ENCODE measurements around the gene ITGB5. TPM values are rescaled to one million over a fixed set of nuclear protein-coding genes. Genes with fewer than 3 reads are reported as not detected.
A peak's percentile ranks its signal among the peaks of the same experiment; 100 is the strongest.
"Not testable (repeated sequence)": the region's sequence is repeated elsewhere in the genome, so short reads cannot be mapped to it uniquely, and the experiment has no call there.

The ITGB5 gene
- total RNA-seq, 2 donors from 2014 or later: 576 to 592 TPM

DNA sequence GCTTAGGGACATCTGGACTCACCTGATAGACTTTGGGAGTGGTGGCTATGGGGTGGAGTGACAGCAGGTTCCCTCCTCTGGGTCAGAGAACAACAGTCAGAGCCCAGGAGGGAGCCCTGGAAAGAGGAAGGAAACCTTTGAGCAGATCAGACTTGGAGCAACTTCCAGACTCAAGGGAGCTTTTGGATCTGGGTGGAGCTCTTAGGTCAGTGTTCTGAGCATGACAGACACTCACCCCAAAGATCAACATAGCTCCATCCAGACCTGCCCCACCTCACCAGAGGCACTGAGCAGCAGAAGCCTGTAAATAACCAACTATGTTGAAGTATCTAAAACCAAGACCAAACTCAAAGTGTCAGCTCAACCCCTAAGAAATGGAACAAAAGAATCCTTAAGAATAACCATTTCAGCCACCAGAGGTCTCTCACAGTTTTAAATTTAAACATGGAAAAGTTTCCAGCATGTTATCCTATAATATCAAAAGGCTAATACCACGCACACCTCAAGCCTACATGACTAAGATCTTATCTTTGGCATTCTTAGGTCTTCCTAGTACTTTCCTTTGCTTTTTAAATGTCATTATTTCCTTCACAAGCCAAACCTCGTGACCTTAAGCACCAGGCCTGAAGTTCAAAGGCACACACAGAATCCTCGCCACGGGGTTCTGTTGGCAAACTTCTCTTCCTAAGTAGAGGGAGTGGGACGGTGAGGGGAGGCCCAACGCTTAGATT, 100.5 kb downstream of the ITGB5 start:
- no peak for ATAC-seq (ENCODE audit: insufficient number of reproducible peaks, low FRiP score, low read depth)
- H3K9me3 ChIP-seq: no peaks in the 10 kb centered on the region
- H3K27ac ChIP-seq: peak overlapping the region; percentile 64 to 82
- H3K27me3 ChIP-seq (replicated peaks; ENCODE audit: insufficient read depth): no peaks in the 10 kb centered on the region
- no peak for DNase-seq (ENCODE audit: low spot score)
- TF ChIP-seq CTCF (IDR thresholded peaks at IDR 0.05): peak; percentile 42
- H3K4me1 ChIP-seq (ENCODE audit: control insufficient read depth in 1 of 2, low read depth in 2 of 2): peaks cover 34 to 77% of the 10 kb centered on the region in 2 donors
- no peak overlapping the region for H3K4me3 ChIP-seq
- H3K36me3 ChIP-seq: no peaks in the 10 kb centered on the region

DNA sequence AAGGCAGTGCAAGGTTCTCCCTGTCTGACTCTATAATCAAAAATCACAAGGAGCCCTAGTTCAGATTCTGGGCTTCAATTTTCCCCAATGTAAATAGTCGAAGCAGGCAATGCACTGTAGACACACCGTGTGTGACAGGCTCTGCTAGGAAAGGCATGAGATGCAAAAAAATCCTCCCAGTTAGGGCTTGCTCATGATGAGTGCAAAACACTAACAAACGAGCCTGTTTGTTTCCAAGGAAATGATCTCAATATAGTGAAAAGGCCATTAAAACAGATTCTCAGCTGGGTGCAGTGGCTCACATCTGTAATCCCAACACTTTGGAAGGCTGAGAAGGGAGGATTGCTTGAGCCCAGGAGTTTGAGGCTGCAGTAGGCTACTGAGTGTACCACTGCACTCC, 101.2 kb downstream of the ITGB5 start:
- Histone ChIP-seq H3K4me1 (ENCODE audit: control insufficient read depth in 1 of 2, low read depth in 2 of 2) (peaks cover 36 to 77% of the 10 kb centered on the region in 2 donors), H3K27ac (peak overlapping the region; percentile 64 to 82), H3K4me3 (no peak overlapping the region), H3K27me3 (replicated peaks; ENCODE audit: insufficient read depth) (no peaks in the 10 kb centered on the region), H3K9me3 (no peaks in the 10 kb centered on the region), H3K36me3 (no peaks in the 10 kb centered on the region)
- TF ChIP-seq CTCF (IDR thresholded peaks at IDR 0.05): no peak
- ATAC-seq (ENCODE audit: insufficient number of reproducible peaks, low FRiP score, low read depth): no peak
- no peak for DNase-seq (ENCODE audit: low spot score)

GRCh38 chr3:124784686-124785382, 102.3 kb downstream of the ITGB5 start:
- Histone ChIP-seq H3K27ac (peak overlapping the region; percentile 77 to 82), H3K36me3 (no peaks in the 10 kb centered on the region), H3K4me1 (ENCODE audit: control insufficient read depth in 1 of 2, low read depth in 2 of 2) (peaks cover 41 to 81% of the 10 kb centered on the region in 2 donors), H3K4me3 (no peak overlapping the region), H3K9me3 (no peaks in the 10 kb centered on the region), H3K27me3 (replicated peaks; ENCODE audit: insufficient read depth) (no peaks in the 10 kb centered on the region)
- TF ChIP-seq CTCF (IDR thresholded peaks at IDR 0.05): no peak
- peak; percentile 36 for DNase-seq (ENCODE audit: low spot score)
- peak; percentile 23 for ATAC-seq (ENCODE audit: insufficient number of reproducible peaks, low FRiP score, low read depth)

DNA sequence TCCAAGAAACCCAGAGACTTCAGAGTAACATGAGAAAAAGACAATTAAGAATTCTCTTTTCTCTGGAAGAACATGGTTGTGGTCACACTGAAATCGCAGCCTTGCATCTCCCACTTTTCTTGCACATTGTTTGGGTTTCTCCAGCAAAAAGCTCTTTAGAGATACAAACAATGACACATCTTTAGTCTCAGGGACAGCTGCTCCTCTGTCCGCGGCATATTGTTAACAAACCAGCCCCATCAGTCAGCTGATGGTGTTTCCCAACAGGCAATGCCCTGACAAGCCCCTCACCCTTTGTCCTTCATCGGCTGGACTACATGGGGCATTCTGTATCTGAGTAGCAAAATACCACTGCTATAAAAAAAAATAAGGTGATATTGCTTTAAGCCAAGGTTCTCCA, 103.5 kb downstream of the ITGB5 start:
- H3K4me3 ChIP-seq: no peak overlapping the region
- H3K4me1 ChIP-seq (ENCODE audit: control insufficient read depth in 1 of 2, low read depth in 2 of 2): peaks cover 46 to 86% of the 10 kb centered on the region in 2 donors
- H3K27me3 ChIP-seq (replicated peaks; ENCODE audit: insufficient read depth): no peaks in the 10 kb centered on the region
- H3K9me3 ChIP-seq: no peaks in the 10 kb centered on the region
- no peaks in the 10 kb centered on the region for H3K36me3 ChIP-seq
- no peak for TF ChIP-seq CTCF (IDR thresholded peaks at IDR 0.05)
- peak overlapping the region; percentile 77 to 82 for H3K27ac ChIP-seq
- ATAC-seq (ENCODE audit: insufficient number of reproducible peaks, low FRiP score, low read depth) (no peak), DNase-seq (ENCODE audit: low spot score) (no peak)

DNA sequence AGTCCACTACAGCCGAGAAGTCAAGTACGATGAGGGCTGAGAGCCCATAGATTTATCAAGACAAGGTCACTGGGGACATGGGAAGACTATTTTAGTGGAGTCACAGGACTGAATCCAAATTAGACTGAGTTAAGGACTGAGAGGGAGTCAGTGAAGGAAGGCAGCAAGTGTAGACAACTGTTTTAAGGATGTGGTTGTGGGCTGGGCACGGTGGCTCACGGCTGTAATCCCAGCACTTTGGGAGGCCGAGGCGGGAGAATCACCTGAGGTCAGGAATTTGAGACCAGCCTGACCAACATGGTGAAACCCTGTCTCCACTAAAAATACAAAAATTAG, 104.8 kb downstream of the ITGB5 start:
- not testable (repeated sequence) for H3K36me3 ChIP-seq; DNase-seq (ENCODE audit: low spot score); H3K27me3 ChIP-seq (replicated peaks; ENCODE audit: insufficient read depth); ATAC-seq (ENCODE audit: insufficient number of reproducible peaks, low FRiP score, low read depth); H3K4me3 ChIP-seq; H3K9me3 ChIP-seq
- Histone ChIP-seq H3K4me1 (ENCODE audit: control insufficient read depth in 1 of 2, low read depth in 2 of 2) (peaks cover 46 to 85% of the 10 kb centered on the region in 2 donors), H3K27ac (peak overlapping the region; percentile 94 to 97)

Data from thoracic aorta (tissue), 2 donors.